GM12892 (cell line): ENCODE results near the gene PKDCC.

Experiments
- POLR2A ChIP-seq: IDR thresholded peaks from 2 replicates; pipeline ENCODE4 v1.6.1; 2011; ENCODE audit warnings: low read depth, low read length, control low read depth
- TAF1 ChIP-seq: IDR thresholded peaks from 2 replicates; pipeline ENCODE4 v1.6.1; 2011; ENCODE audit warnings: low read depth, mild to moderate bottlenecking, control low read depth, low read length, borderline replicate concordance

GRCh38 chr2:42105330-42106256, 57.8 kb downstream of the PKDCC start:
- TF ChIP-seq TAF1: no peak
- no peak for TF ChIP-seq POLR2A
